Measurements from ENCODE around the gene SMIM38. TPM values are rescaled to one million over a fixed set of nuclear protein-coding genes. Genes with fewer than 3 reads are reported as not detected.

The SMIM38 gene
- total and polyA plus RNA-seq, 9 of the 15 experiments (the other 6 are each of a cell fraction or from before 2014, with no cell fraction given): 0.07 to 1.2 (median 0.21) TPM; not detected in 2

DNA sequence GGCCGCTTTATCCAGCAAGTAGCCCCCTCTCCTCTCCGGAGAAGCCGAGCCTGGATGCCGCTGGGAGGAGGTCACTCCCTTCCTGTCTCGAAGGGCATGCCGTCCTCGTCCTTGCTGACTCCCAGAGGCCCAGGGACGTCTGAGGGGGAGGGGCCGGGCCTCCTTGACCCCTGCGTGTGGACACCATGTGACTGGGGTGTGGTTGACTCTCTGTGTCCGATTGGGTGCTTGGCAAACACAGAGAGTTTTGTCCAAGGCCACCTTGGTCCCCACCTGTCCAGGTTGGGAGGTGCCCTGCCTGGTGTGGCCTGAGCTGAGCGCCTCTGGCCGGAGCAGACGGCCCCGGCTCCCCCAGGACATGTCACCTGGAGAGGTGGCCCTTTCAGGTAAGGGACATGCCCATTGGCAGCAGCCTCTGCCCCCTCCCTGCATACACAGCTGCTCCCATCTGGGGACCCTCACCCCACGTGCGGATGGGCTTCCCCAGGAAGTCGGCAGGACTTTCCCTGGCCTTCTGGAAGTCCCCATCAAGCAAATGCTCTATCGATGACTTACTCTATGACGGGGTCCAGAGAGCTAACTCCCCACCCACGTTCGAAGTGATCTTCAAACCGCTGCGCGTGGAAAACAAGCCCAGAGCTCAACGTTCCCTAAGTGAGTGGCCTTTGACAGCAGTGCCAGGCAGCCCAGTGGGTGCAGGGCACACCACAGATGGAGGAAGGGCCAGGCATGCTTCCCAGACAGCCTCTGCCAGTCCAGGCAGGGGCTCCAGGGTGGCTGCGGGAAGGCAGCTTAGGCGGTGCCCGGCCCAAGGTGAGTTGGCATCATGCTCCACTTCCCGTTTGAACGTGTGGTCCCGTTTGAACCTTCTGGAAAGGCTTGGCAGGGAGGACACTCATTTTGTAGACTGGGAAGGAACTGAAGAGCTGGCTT lies at the start of gene SMIM38 (continued):
- TF ChIP-seq, protein P1, sequence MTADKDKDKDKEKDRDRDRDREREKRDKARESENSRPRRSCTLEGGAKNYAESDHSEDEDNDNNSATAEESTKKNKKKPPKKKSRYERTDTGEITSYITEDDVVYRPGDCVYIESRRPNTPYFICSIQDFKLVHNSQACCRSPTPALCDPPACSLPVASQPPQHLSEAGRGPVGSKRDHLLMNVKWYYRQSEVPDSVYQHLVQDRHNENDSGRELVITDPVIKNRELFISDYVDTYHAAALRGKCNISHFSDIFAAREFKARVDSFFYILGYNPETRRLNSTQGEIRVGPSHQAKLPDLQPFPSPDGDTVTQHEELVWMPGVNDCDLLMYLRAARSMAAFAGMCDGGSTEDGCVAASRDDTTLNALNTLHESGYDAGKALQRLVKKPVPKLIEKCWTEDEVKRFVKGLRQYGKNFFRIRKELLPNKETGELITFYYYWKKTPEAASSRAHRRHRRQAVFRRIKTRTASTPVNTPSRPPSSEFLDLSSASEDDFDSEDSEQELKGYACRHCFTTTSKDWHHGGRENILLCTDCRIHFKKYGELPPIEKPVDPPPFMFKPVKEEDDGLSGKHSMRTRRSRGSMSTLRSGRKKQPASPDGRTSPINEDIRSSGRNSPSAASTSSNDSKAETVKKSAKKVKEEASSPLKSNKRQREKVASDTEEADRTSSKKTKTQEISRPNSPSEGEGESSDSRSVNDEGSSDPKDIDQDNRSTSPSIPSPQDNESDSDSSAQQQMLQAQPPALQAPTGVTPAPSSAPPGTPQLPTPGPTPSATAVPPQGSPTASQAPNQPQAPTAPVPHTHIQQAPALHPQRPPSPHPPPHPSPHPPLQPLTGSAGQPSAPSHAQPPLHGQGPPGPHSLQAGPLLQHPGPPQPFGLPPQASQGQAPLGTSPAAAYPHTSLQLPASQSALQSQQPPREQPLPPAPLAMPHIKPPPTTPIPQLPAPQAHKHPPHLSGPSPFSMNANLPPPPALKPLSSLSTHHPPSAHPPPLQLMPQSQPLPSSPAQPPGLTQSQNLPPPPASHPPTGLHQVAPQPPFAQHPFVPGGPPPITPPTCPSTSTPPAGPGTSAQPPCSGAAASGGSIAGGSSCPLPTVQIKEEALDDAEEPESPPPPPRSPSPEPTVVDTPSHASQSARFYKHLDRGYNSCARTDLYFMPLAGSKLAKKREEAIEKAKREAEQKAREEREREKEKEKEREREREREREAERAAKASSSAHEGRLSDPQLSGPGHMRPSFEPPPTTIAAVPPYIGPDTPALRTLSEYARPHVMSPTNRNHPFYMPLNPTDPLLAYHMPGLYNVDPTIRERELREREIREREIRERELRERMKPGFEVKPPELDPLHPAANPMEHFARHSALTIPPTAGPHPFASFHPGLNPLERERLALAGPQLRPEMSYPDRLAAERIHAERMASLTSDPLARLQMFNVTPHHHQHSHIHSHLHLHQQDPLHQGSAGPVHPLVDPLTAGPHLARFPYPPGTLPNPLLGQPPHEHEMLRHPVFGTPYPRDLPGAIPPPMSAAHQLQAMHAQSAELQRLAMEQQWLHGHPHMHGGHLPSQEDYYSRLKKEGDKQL (CRISPR knock-in tag; IDR thresholded peaks at IDR 0.05; ENCODE audit: borderline replicate concordance): no peak
- no peak for TF ChIP-seq PHB2 (IDR thresholded peaks at IDR 0.05; ENCODE audit: low read depth)
- TF ChIP-seq CBX3 (IDR thresholded peaks at IDR 0.05; ENCODE audit: borderline replicate concordance in 1 of 2, low read length in 2 of 2): no peak
- TF ChIP-seq, protein P2, sequence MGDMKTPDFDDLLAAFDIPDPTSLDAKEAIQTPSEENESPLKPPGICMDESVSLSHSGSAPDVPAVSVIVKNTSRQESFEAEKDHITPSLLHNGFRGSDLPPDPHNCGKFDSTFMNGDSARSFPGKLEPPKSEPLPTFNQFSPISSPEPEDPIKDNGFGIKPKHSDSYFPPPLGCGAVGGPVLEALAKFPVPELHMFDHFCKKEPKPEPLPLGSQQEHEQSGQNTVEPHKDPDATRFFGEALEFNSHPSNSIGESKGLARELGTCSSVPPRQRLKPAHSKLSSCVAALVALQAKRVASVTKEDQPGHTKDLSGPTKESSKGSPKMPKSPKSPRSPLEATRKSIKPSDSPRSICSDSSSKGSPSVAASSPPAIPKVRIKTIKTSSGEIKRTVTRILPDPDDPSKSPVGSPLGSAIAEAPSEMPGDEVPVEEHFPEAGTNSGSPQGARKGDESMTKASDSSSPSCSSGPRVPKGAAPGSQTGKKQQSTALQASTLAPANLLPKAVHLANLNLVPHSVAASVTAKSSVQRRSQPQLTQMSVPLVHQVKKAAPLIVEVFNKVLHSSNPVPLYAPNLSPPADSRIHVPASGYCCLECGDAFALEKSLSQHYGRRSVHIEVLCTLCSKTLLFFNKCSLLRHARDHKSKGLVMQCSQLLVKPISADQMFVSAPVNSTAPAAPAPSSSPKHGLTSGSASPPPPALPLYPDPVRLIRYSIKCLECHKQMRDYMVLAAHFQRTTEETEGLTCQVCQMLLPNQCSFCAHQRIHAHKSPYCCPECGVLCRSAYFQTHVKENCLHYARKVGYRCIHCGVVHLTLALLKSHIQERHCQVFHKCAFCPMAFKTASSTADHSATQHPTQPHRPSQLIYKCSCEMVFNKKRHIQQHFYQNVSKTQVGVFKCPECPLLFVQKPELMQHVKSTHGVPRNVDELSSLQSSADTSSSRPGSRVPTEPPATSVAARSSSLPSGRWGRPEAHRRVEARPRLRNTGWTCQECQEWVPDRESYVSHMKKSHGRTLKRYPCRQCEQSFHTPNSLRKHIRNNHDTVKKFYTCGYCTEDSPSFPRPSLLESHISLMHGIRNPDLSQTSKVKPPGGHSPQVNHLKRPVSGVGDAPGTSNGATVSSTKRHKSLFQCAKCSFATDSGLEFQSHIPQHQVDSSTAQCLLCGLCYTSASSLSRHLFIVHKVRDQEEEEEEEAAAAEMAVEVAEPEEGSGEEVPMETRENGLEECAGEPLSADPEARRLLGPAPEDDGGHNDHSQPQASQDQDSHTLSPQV (IDR thresholded peaks at IDR 0.05): no peak
- TF ChIP-seq MEF2D (tag; conservative IDR thresholded peaks at IDR 0.05; ENCODE audit: low read depth): no peak
- TF ChIP-seq RAD51 (IDR thresholded peaks at IDR 0.05; ENCODE audit: borderline replicate concordance, low read depth): peak; percentile 40; the same call in 1 of the 2 replicates
- TF ChIP-seq CBX8 (IDR thresholded peaks at IDR 0.05; ENCODE audit: borderline replicate concordance, extremely low read depth, low read depth, low read length, poor library complexity, severe bottlenecking): no peak
- TF ChIP-seq, protein P3, sequence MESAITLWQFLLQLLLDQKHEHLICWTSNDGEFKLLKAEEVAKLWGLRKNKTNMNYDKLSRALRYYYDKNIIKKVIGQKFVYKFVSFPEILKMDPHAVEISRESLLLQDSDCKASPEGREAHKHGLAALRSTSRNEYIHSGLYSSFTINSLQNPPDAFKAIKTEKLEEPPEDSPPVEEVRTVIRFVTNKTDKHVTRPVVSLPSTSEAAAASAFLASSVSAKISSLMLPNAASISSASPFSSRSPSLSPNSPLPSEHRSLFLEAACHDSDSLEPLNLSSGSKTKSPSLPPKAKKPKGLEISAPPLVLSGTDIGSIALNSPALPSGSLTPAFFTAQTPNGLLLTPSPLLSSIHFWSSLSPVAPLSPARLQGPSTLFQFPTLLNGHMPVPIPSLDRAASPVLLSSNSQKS (CRISPR knock-in tag; IDR thresholded peaks at IDR 0.05): no peak
- peak in 1 of 2 experiments; percentile 20 for TF ChIP-seq E2F6 (IDR thresholded peaks at IDR 0.05; ENCODE audit: borderline replicate concordance in 1 of 2, extremely low read depth in 1 of 2, insufficient read depth in 1 of 2, insufficient read length in 1 of 2, low read depth in 1 of 2, low read length in 1 of 2, poor library complexity in 1 of 2, severe bottlenecking in 1 of 2)
- no peak for TF ChIP-seq ZNF3 (CRISPR knock-in tag; IDR thresholded peaks at IDR 0.05)
- no peak for TF ChIP-seq ELK1 (CRISPR knock-in tag; IDR thresholded peaks at IDR 0.05)
